ENCODE data around the gene MORC4. TPM values are rescaled to one million over a fixed set of nuclear protein-coding genes. Genes with fewer than 3 reads are reported as not detected.
A peak's percentile ranks its signal among the peaks of the same experiment; 100 is the strongest.

MORC4 gene
- total RNA-seq, 1 experiment from 2014 or later: 69.7 TPM

DNA sequence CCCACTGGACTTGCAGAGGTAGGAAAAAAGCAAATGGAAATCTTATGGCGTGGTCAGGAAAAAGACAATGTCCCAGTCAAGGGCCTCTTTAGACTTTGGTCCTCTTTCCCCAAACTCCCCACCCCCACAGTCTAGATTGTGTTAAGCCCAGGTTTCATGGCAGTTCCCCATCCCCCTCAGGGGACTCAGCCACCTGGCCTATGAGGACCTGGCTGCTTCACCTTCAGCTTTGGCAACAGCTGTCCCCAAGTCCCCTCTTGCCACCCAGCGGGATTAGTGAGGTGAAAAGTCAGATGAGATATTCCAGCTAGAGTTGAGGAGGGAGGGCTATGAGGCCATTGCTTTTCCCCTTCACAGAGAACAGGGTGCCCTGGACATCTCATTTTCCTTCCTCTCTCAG is 97.3 kb downstream of the MORC4 start:
- no peak overlapping the region for H3K27ac Mint-ChIP-seq (ENCODE audit: unreplicated experiment)
- Histone ChIP-seq H3K4me3 (ENCODE audit: low read depth, low read length) (no peak overlapping the region), H3K4me1 (peaks cover 42% of the 10 kb centered on the region), H3K36me3 (ENCODE audit: control insufficient read depth, insufficient read depth, low read length) (no peaks in the 10 kb centered on the region), H3K27me3 (replicated peaks; ENCODE audit: control insufficient read depth, insufficient read depth, low read length) (no peaks in the 10 kb centered on the region), H3K9me3 (no peaks in the 10 kb centered on the region)
- BruUV-seq (replicated peaks): no TSS peak
- no peak for TF ChIP-seq CTCF (IDR thresholded peaks at IDR 0.05; ENCODE audit: insufficient read depth in 1 of 2, low read depth in 1 of 2, low read length in 1 of 2, severe bottlenecking in 1 of 2, unreplicated experiment in 1 of 2)
- H3K4me3 Mint-ChIP-seq (ENCODE audit: unreplicated experiment): no peak overlapping the region
- no peaks in the 10 kb centered on the region for H3K27me3 Mint-ChIP-seq (ENCODE audit: insufficient read depth, unreplicated experiment)
- POLR2A ChIA-PET: no interaction called here
- intact Hi-C loops (cut with micrococcal nuclease; ENCODE audit: unreplicated experiment): loop anchor here (1.0 kb wide), 1 partner anchor 30 kb away; no protein-coding TSS in a partner anchor
- H3K36me3 Mint-ChIP-seq (ENCODE audit: insufficient read depth, unreplicated experiment): no peaks in the 10 kb centered on the region
- CTCF ChIA-PET: interaction anchor here (1.5 to 2.1 kb wide), 3 partner anchors 8 to 57 kb away, joined by 5 to 9 read pairs (median 8); no protein-coding TSS in a partner anchor
- H3K9me3 Mint-ChIP-seq (ENCODE audit: unreplicated experiment): no peaks in the 10 kb centered on the region
- H3K4me1 Mint-ChIP-seq (ENCODE audit: low read depth, unreplicated experiment): peaks cover 17% of the 10 kb centered on the region
- peak; percentile 36 to 60 for DNase-seq

- ChIA-PET CTCF (interaction anchor here (2.0 to 2.1 kb wide), 2 partner anchors 31 to 58 kb away, joined by 8 to 9 read pairs; no protein-coding TSS in a partner anchor), POLR2A (no interaction called here)
- no peaks in the 10 kb centered on the region for H3K9me3 Mint-ChIP-seq (ENCODE audit: unreplicated experiment)
- H3K36me3 Mint-ChIP-seq (ENCODE audit: insufficient read depth, unreplicated experiment): no peaks in the 10 kb centered on the region
- Histone ChIP-seq H3K27me3 (replicated peaks; ENCODE audit: control insufficient read depth, insufficient read depth, low read length) (no peaks in the 10 kb centered on the region), H3K36me3 (ENCODE audit: control insufficient read depth, insufficient read depth, low read length) (no peaks in the 10 kb centered on the region), H3K9me3 (no peaks in the 10 kb centered on the region), H3K4me1 (peaks cover 42% of the 10 kb centered on the region), H3K4me3 (ENCODE audit: low read depth, low read length) (no peak overlapping the region)
- intact Hi-C loops (cut with micrococcal nuclease; ENCODE audit: unreplicated experiment): loop anchor here (1.0 kb wide), 1 partner anchor 31 kb away; no protein-coding TSS in a partner anchor
- DNase-seq: no peak
- no peak overlapping the region for H3K4me3 Mint-ChIP-seq (ENCODE audit: unreplicated experiment)
- BruUV-seq (replicated peaks): no TSS peak
- H3K27ac Mint-ChIP-seq (ENCODE audit: unreplicated experiment): no peak overlapping the region
- peaks cover 13% of the 10 kb centered on the region for H3K4me1 Mint-ChIP-seq (ENCODE audit: low read depth, unreplicated experiment)
- no peak for TF ChIP-seq CTCF (IDR thresholded peaks at IDR 0.05; ENCODE audit: insufficient read depth in 1 of 2, low read depth in 1 of 2, low read length in 1 of 2, severe bottlenecking in 1 of 2, unreplicated experiment in 1 of 2)
- H3K27me3 Mint-ChIP-seq (ENCODE audit: insufficient read depth, unreplicated experiment): no peaks in the 10 kb centered on the region
Observed at GRCh38 chrX:106901781-106902219, 98.2 kb downstream of the MORC4 start.

- Histone ChIP-seq H3K9me3 (no peaks in the 10 kb centered on the region), H3K27me3 (replicated peaks; ENCODE audit: control insufficient read depth, insufficient read depth, low read length) (no peaks in the 10 kb centered on the region), H3K36me3 (ENCODE audit: control insufficient read depth, insufficient read depth, low read length) (no peaks in the 10 kb centered on the region), H3K4me1 (peaks cover 37% of the 10 kb centered on the region), H3K4me3 (ENCODE audit: low read depth, low read length) (no peak overlapping the region)
- ChIA-PET CTCF (interaction anchor here (2.0 to 2.1 kb wide), 2 partner anchors 32 to 59 kb away, joined by 8 to 9 read pairs; no protein-coding TSS in a partner anchor), POLR2A (no interaction called here)
- intact Hi-C loops (cut with micrococcal nuclease; ENCODE audit: unreplicated experiment): no loop called here
- TF ChIP-seq CTCF (IDR thresholded peaks at IDR 0.05; ENCODE audit: insufficient read depth in 1 of 2, low read depth in 1 of 2, low read length in 1 of 2, severe bottlenecking in 1 of 2, unreplicated experiment in 1 of 2): no peak
- no TSS peak for BruUV-seq (replicated peaks)
- no peak overlapping the region for H3K27ac Mint-ChIP-seq (ENCODE audit: unreplicated experiment)
- H3K36me3 Mint-ChIP-seq (ENCODE audit: insufficient read depth, unreplicated experiment): no peaks in the 10 kb centered on the region
- no peak overlapping the region for H3K4me3 Mint-ChIP-seq (ENCODE audit: unreplicated experiment)
- H3K4me1 Mint-ChIP-seq (ENCODE audit: low read depth, unreplicated experiment): peaks cover 9% of the 10 kb centered on the region
- no peaks in the 10 kb centered on the region for H3K27me3 Mint-ChIP-seq (ENCODE audit: insufficient read depth, unreplicated experiment)
- DNase-seq: no peak
- no peaks in the 10 kb centered on the region for H3K9me3 Mint-ChIP-seq (ENCODE audit: unreplicated experiment)
Observed at GRCh38 chrX:106901341-106901740, 98.7 kb downstream of the MORC4 start.
